HCT116 (cell line): Measurements from ENCODE around the gene FCHSD2. TPM values are rescaled to one million over a fixed set of nuclear protein-coding genes. Genes with fewer than 3 reads are reported as not detected.
"Not testable (repeated sequence)": the region's sequence is repeated elsewhere in the genome, so short reads cannot be mapped to it uniquely, and the experiment has no call there.

ENCODE experiments used
- ATAC-seq: fragments of 200-7000 bp; cut with Tn5 transposase; 2 replicates; pipeline ENCODE4 v1.9.1; 2020; ENCODE audit warnings: mild to moderate bottlenecking, moderate library complexity
- BruUV-seq: library from RNA; stranded (reverse); fragments of 400-500 nt; replicated peaks from 2 replicates; lab custom pipeline; 2021; lab: Mats Ljungman, UMichigan
- CTCF ChIA-PET: fragments of 300-600 bp; sonication (Branson Sonifier 250); formaldehyde crosslinking; loops from one replicate; lab custom pipeline; 2021; ENCODE audit warnings: antibody characterized with exemption; lab: Charles Lee
- POLR2A ChIA-PET: fragments of 300-600, 350-600 bp; sonication (Branson Sonifier 250); formaldehyde crosslinking; loops from one replicate; lab custom pipeline; 2021; ENCODE audit warnings: antibody characterized with exemption; lab: Charles Lee
- RAD21 ChIA-PET, 2 experiments: fragments of 300-600 bp; sonication (Branson Sonifier 250); formaldehyde crosslinking; loops; one replicate each; lab custom pipeline; 2023; ENCODE audit warnings: low total read pairs in 2 of 2; ENCODE audit not compliant: uncharacterized antibody in 2 of 2, unreplicated experiment in 2 of 2, low non-redundant PET in 1 of 2; lab: Charles Lee
- DNase-seq: peaks from one replicate; pipeline ENCODE4 v3.0.0-alpha.2; 2010; ENCODE audit warnings: low read depth, low spot score
- H2AFZ ChIP-seq: fragments of 200-600 bp; shearing (Covaris generic), sonication (generic); 2 replicates; pipeline ENCODE4 v1.6.1; 2017; ENCODE audit warnings: low read depth, mixed run types, mixed read lengths, antibody characterized with exemption, low read length; ENCODE audit not compliant: poor library complexity, severe bottlenecking
- H3K27ac ChIP-seq: 2 replicates; pipeline ENCODE4 v1.5.1; 2012; ENCODE audit warnings: low read depth, low read length
- H3K27me3 ChIP-seq: fragments of 200-600 bp; sonication (generic); 2 replicates; pipeline ENCODE4 v1.6.1; 2016; ENCODE audit warnings: mixed run types, low read length, mixed read lengths; ENCODE audit not compliant: insufficient read depth
- H3K36me3 ChIP-seq, 2 experiments: fragments of 200-500 bp in 1 of 2; fragments of 200-600 bp in 1 of 2; sonication (Bioruptor generic) in 1 of 2; sonication (generic) in 1 of 2; 2 replicates each; pipeline versions ENCODE4 v1.5.1 to v1.6.1; 2014 to 2016; ENCODE audit warnings: low read length in 2 of 2, inconsistent platforms in 1 of 2, mixed read lengths in 1 of 2, mixed run types in 1 of 2; ENCODE audit not compliant: insufficient read depth in 2 of 2, control insufficient read depth in 1 of 2
- H3K4me1 ChIP-seq, 2 experiments: fragments of 200-600 bp in 1 of 2; sonication (generic) in 1 of 2; 2 replicates each; pipeline versions ENCODE4 v1.5.1 to v1.6.1; 2012 to 2017; ENCODE audit warnings: low read length in 2 of 2, inconsistent platforms in 1 of 2, mild to moderate bottlenecking in 1 of 2, mixed read lengths in 1 of 2, mixed run types in 1 of 2, moderate library complexity in 1 of 2; ENCODE audit not compliant: insufficient read depth in 2 of 2, control insufficient read depth in 1 of 2
- H3K4me2 ChIP-seq: fragments of 200-600 bp; sonication (generic); 2 replicates; pipeline ENCODE4 v1.6.1; 2017; ENCODE audit warnings: mixed run types, low read length, mixed read lengths
- H3K4me3 ChIP-seq, 2 experiments: fragments of 200-600 bp in 1 of 2; sonication (generic) in 1 of 2; replicated peaks in 1 of 2; 2 replicates each; pipeline ENCODE4 v1.5.1; 2011 to 2016; ENCODE audit warnings: low read length in 2 of 2, control low read depth in 1 of 2, low read depth in 1 of 2, mild to moderate bottlenecking in 1 of 2, mixed read lengths in 1 of 2, mixed run types in 1 of 2
- H3K79me2 ChIP-seq: fragments of 200-600 bp; sonication (generic); 2 replicates; pipeline ENCODE4 v1.6.1; 2017; ENCODE audit warnings: mild to moderate bottlenecking, mixed run types, low read length, moderate library complexity, mixed read lengths; ENCODE audit not compliant: insufficient read depth
- H3K9ac ChIP-seq: fragments of 200-600 bp; sonication (generic); 2 replicates; pipeline ENCODE4 v1.6.1; 2016; ENCODE audit warnings: low read length, mixed read lengths
- H3K9me2 ChIP-seq: fragments of 200-600 bp; sonication (generic), shearing (Covaris generic); 2 replicates; pipeline ENCODE4 v1.6.1; 2017; ENCODE audit warnings: mixed run types, mild to moderate bottlenecking, moderate library complexity; ENCODE audit not compliant: insufficient read depth
- H3K9me3 ChIP-seq, 2 experiments: fragments of 200-500 bp in 1 of 2; fragments of 200-600 bp in 1 of 2; sonication (Bioruptor generic) in 1 of 2; sonication (generic) in 1 of 2; 2 replicates each; pipeline ENCODE4 v1.6.1; 2014 to 2017; ENCODE audit warnings: low read length in 2 of 2, mixed read lengths in 2 of 2, inconsistent platforms in 1 of 2, low read depth in 1 of 2, mild to moderate bottlenecking in 1 of 2, mixed run types in 1 of 2, moderate library complexity in 1 of 2; ENCODE audit not compliant: control insufficient read depth in 1 of 2, insufficient read depth in 1 of 2
- H4K20me1 ChIP-seq: fragments of 200-600 bp; sonication (generic), shearing (Covaris generic); 2 replicates; pipeline ENCODE4 v1.6.1; 2017; ENCODE audit warnings: mixed run types, mild to moderate bottlenecking, moderate library complexity; ENCODE audit not compliant: insufficient read depth
- CBX3 ChIP-seq: IDR thresholded peaks from 2 replicates; pipeline ENCODE4 v1.6.1; 2012; ENCODE audit warnings: low read depth
- ELF1 ChIP-seq: IDR thresholded peaks from 2 replicates; pipeline ENCODE4 v1.6.1; 2012; ENCODE audit warnings: low read depth, borderline replicate concordance
- FOSL1 ChIP-seq: IDR thresholded peaks from 2 replicates; pipeline ENCODE4 v1.6.1; 2012; ENCODE audit warnings: low read depth
- POLR2AphosphoS5 ChIP-seq: IDR thresholded peaks from 2 replicates; pipeline ENCODE4 v1.6.1; 2011; ENCODE audit warnings: mild to moderate bottlenecking, low read depth, low read length, moderate library complexity
- RAD21 ChIP-seq: IDR thresholded peaks from 2 replicates; pipeline ENCODE4 v1.6.1; 2012; ENCODE audit warnings: low read depth, mild to moderate bottlenecking
- SIN3A ChIP-seq: IDR thresholded peaks from 2 replicates; pipeline ENCODE4 v1.6.1; 2012; ENCODE audit warnings: low read depth
- SP1 ChIP-seq: IDR thresholded peaks from 2 replicates; pipeline ENCODE4 v1.6.1; 2012; ENCODE audit warnings: low read depth
- SRF ChIP-seq: IDR thresholded peaks from 2 replicates; pipeline ENCODE4 v1.6.1; 2012; ENCODE audit warnings: low read depth
- TCF7L2 ChIP-seq: IDR thresholded peaks from 2 replicates; pipeline ENCODE4 v1.7.0; 2011; ENCODE audit warnings: borderline replicate concordance, inconsistent platforms; ENCODE audit not compliant: insufficient read depth, insufficient read length; ENCODE audit errors: extremely low read depth
- YY1 ChIP-seq: IDR thresholded peaks from 2 replicates; pipeline ENCODE4 v1.6.1; 2011; ENCODE audit warnings: low read length, low read depth, moderate library complexity, mild to moderate bottlenecking; ENCODE audit not compliant: insufficient replicate concordance; ENCODE audit errors: extremely low read depth
- ZFX ChIP-seq: fragments of 450-650 bp; IDR thresholded peaks from 2 replicates; pipeline ENCODE4 v1.6.1; 2017
- ZNF274 ChIP-seq: fragments of 200-500 bp; sonication (Bioruptor generic); IDR thresholded peaks from 2 replicates; pipeline ENCODE4 v1.6.1; 2014; ENCODE audit warnings: mild to moderate bottlenecking, low read depth, low read length, inconsistent platforms
- intact Hi-C: fragments of 100-400 bp; cut with micrococcal nuclease; formaldehyde crosslinking; loops from 2 replicates; pipeline ENCODE4 v1.10.0; 2022
- total RNA-seq: library from RNA; stranded (reverse); gene quantifications from one replicate; pipeline ENCODE4 v1.2.1, GENCODE V29; 2021; ENCODE audit not compliant: unreplicated experiment
- TF ChIP-seq, protein P1 (sequence below): IDR thresholded peaks from 2 replicates; pipeline ENCODE4 v1.6.1; 2012
- TF ChIP-seq, protein P2 (sequence below): IDR thresholded peaks from 2 replicates; pipeline ENCODE4 v1.6.1; 2012; ENCODE audit warnings: low read depth
- TF ChIP-seq, protein P3 (sequence below): IDR thresholded peaks from 2 replicates; pipeline ENCODE4 v1.6.1; 2011; ENCODE audit warnings: mild to moderate bottlenecking, low read length, moderate library complexity; ENCODE audit not compliant: insufficient replicate concordance; ENCODE audit errors: extremely low read depth

Gene FCHSD2
- total RNA-seq, 1 experiment from 2014 or later: 15.0 TPM

DNA sequence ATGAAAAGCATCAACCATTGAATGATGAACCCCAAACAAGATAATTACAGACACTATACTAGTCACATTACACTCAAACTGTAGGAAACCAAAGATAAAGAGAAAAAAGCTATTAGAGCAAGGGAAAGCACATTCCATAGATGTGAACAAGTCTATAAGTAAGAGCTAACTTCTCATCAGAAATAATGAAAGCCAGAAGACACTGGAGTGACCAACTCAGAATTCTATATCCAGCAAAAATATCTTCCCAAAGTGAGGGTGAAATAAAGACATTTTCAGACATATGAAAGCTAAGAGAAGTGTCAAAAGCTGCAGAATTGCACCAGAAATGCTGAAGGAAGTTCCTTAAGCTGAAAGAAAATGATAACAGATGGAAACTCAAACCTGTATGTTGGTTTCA lies 17.3 kb downstream of the FCHSD2 start (continued):
- TF ChIP-seq, protein P1, sequence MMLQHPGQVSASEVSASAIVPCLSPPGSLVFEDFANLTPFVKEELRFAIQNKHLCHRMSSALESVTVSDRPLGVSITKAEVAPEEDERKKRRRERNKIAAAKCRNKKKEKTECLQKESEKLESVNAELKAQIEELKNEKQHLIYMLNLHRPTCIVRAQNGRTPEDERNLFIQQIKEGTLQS: no peak

DNA sequence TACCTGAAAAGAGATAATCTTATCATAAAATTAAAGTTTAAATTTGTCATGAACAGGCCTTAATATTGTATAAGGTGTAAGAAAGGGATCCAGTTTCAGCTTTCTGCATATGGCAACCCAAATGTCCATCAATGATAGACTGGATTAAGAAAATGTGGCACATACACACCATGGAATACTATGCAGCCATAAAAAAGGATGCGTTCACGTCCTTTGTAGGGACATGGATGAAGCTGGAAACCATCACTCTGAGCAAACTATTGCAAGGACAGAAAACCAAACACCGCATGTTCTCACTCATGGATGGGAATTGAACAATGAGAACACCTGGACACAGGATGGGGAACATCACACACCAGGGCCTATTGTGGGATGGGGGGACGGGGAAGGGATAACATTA lies 18.2 kb downstream of the FCHSD2 start:
- BruUV-seq, H3K4me3 ChIP-seq, DNase-seq, H3K27ac ChIP-seq, H3K4me1 ChIP-seq, H3K9me2 ChIP-seq, H3K9ac ChIP-seq, H3K9me3 ChIP-seq, H4K20me1 ChIP-seq, CTCF ChIA-PET, H2AFZ ChIP-seq, H3K4me2 ChIP-seq, H3K79me2 ChIP-seq, RAD21 ChIA-PET, ATAC-seq, intact Hi-C loops, POLR2A ChIA-PET, H3K27me3 ChIP-seq, H3K36me3 ChIP-seq: not testable (repeated sequence)

DNA sequence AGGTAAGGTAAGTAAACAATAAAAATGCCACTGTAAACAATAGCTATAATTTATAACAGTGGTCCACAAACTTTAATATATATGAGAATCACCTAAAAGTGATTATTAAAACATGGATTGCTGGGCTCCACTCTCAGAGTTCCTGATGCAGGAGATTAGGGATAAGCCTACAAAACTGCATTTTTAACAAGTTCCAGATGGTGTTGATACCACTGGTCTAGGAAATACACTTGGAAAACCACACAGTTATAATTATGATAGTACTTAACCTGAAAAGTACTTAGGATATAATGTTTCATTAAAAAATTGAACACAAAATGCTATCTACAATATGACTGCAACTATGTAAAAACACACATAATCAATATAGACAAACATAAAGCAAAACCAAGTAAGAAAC lies 20.4 kb downstream of the FCHSD2 start:
- Histone ChIP-seq H3K27ac (no peak overlapping the region), H3K4me1 (no peaks in the 10 kb centered on the region), H3K9me3 (no peaks in the 10 kb centered on the region), H3K9ac (no peak overlapping the region), H3K36me3 (no peaks in the 10 kb centered on the region), H3K27me3 (no peaks in the 10 kb centered on the region), H4K20me1 (no peaks in the 10 kb centered on the region), H3K9me2 (no peaks in the 10 kb centered on the region), H3K4me2 (no peak overlapping the region), H3K4me3 (no peak overlapping the region), H3K79me2 (no peaks in the 10 kb centered on the region), H2AFZ (no peak overlapping the region)
- no peak for DNase-seq
- ATAC-seq: no peak
- CTCF ChIA-PET: no interaction called here
- intact Hi-C loops: no loop called here
- no TSS peak for BruUV-seq
- POLR2A ChIA-PET: no interaction called here
- RAD21 ChIA-PET: no interaction called here
- TF ChIP-seq TCF7L2 (no peak), YY1 (no peak), ZFX (no peak), SP1 (no peak), SIN3A (no peak), FOSL1 (no peak), POLR2AphosphoS5 (no peak), CBX3 (no peak), ELF1 (no peak), SRF (no peak), RAD21 (no peak), ZNF274 (no peak)
- TF ChIP-seq, protein P2, sequence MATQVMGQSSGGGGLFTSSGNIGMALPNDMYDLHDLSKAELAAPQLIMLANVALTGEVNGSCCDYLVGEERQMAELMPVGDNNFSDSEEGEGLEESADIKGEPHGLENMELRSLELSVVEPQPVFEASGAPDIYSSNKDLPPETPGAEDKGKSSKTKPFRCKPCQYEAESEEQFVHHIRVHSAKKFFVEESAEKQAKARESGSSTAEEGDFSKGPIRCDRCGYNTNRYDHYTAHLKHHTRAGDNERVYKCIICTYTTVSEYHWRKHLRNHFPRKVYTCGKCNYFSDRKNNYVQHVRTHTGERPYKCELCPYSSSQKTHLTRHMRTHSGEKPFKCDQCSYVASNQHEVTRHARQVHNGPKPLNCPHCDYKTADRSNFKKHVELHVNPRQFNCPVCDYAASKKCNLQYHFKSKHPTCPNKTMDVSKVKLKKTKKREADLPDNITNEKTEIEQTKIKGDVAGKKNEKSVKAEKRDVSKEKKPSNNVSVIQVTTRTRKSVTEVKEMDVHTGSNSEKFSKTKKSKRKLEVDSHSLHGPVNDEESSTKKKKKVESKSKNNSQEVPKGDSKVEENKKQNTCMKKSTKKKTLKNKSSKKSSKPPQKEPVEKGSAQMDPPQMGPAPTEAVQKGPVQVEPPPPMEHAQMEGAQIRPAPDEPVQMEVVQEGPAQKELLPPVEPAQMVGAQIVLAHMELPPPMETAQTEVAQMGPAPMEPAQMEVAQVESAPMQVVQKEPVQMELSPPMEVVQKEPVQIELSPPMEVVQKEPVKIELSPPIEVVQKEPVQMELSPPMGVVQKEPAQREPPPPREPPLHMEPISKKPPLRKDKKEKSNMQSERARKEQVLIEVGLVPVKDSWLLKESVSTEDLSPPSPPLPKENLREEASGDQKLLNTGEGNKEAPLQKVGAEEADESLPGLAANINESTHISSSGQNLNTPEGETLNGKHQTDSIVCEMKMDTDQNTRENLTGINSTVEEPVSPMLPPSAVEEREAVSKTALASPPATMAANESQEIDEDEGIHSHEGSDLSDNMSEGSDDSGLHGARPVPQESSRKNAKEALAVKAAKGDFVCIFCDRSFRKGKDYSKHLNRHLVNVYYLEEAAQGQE: no peak
- TF ChIP-seq, protein P3, sequence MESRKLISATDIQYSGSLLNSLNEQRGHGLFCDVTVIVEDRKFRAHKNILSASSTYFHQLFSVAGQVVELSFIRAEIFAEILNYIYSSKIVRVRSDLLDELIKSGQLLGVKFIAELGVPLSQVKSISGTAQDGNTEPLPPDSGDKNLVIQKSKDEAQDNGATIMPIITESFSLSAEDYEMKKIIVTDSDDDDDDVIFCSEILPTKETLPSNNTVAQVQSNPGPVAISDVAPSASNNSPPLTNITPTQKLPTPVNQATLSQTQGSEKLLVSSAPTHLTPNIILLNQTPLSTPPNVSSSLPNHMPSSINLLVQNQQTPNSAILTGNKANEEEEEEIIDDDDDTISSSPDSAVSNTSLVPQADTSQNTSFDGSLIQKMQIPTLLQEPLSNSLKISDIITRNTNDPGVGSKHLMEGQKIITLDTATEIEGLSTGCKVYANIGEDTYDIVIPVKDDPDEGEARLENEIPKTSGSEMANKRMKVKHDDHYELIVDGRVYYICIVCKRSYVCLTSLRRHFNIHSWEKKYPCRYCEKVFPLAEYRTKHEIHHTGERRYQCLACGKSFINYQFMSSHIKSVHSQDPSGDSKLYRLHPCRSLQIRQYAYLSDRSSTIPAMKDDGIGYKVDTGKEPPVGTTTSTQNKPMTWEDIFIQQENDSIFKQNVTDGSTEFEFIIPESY: no peak
